ENCODE data around the gene CBFB. TPM values are rescaled to one million over a fixed set of nuclear protein-coding genes. Genes with fewer than 3 reads are reported as not detected.
A peak's percentile ranks its signal among the peaks of the same experiment; 100 is the strongest.

CBFB gene
- total RNA-seq, 1 donor from 2014 or later = 77.1 TPM

DNA sequence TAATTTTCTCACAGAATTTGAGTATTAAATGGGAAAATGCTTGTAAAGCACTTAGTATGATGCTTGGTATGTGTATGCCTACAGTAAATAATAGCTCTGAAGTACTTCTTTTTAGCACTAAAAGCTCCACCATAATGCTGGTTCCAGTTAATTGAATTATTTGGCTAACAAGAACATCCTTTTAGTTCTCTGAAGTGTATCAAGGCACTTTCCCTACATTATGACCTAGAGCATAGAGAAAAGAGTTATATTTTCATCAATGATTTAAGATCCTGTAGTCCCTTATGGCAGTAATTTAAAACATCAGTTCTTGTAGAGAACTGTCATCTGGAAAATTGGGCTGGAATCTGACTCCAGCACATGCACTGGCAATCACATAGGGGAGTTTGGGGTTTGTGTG is 58.9 kb downstream of the CBFB start:
- no peak for DNase-seq (ENCODE audit: extremely low spot score, unreplicated experiment)
- no peak overlapping the region for H3K4me3 Mint-ChIP-seq
- H3K27me3 Mint-ChIP-seq = no peaks in the 10 kb centered on the region
- H3K4me1 Mint-ChIP-seq (ENCODE audit: unreplicated experiment) = peaks cover 24% of the 10 kb centered on the region
- H3K27ac Mint-ChIP-seq = no peak overlapping the region
- TF ChIP-seq, protein P1, sequence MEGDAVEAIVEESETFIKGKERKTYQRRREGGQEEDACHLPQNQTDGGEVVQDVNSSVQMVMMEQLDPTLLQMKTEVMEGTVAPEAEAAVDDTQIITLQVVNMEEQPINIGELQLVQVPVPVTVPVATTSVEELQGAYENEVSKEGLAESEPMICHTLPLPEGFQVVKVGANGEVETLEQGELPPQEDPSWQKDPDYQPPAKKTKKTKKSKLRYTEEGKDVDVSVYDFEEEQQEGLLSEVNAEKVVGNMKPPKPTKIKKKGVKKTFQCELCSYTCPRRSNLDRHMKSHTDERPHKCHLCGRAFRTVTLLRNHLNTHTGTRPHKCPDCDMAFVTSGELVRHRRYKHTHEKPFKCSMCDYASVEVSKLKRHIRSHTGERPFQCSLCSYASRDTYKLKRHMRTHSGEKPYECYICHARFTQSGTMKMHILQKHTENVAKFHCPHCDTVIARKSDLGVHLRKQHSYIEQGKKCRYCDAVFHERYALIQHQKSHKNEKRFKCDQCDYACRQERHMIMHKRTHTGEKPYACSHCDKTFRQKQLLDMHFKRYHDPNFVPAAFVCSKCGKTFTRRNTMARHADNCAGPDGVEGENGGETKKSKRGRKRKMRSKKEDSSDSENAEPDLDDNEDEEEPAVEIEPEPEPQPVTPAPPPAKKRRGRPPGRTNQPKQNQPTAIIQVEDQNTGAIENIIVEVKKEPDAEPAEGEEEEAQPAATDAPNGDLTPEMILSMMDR (conservative IDR thresholded peaks at IDR 0.05) = no peak
- no peaks in the 10 kb centered on the region for H3K36me3 Mint-ChIP-seq
- H3K9me3 Mint-ChIP-seq = no peaks in the 10 kb centered on the region

GRCh38 chr16:67088551-67088950 is 59.6 kb downstream of the CBFB start:
- H3K27ac Mint-ChIP-seq = no peak overlapping the region
- H3K4me3 Mint-ChIP-seq = no peak overlapping the region
- H3K27me3 Mint-ChIP-seq = no peaks in the 10 kb centered on the region
- no peaks in the 10 kb centered on the region for H3K36me3 Mint-ChIP-seq
- DNase-seq (ENCODE audit: extremely low spot score, unreplicated experiment) = no peak
- peaks cover 24% of the 10 kb centered on the region for H3K4me1 Mint-ChIP-seq (ENCODE audit: unreplicated experiment)
- TF ChIP-seq, protein P1 (conservative IDR thresholded peaks at IDR 0.05) = no peak
- H3K9me3 Mint-ChIP-seq = no peaks in the 10 kb centered on the region

GRCh38 chr16:67089101-67089500 is 60.2 kb downstream of the CBFB start:
- TF ChIP-seq, protein P1 (conservative IDR thresholded peaks at IDR 0.05) = no peak
- H3K36me3 Mint-ChIP-seq = no peaks in the 10 kb centered on the region

DNA sequence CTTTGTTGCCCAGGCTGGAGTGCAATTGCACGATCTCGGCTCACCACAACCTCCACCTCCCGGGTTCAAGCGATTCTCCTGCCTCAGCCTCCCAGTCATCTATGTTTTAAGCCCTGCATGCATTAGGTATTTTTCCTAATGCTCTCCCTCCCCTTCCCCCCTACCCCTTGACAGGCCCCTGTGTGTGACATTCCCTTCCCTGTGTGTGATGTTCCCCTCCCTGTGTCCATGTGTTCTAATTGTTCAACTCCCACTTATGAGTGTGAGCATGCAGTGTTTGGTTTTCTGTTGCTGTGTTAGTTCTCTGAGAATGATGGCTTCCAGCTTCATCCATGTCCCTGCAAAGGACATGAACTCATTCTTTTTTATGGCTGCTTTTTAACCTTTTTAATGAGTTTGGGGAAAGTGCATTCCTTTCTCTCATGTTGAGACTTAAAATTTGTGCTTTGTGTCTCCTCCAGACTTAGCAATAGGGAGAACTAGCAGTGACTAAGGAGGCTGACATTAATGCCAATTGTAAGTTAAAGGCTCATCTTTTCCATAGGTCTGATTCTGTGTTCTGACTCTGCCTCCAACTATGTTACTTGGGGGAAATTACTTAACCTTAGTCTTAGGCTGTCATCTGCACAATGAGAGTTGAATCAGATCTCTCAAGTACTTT is 63.1 kb downstream of the CBFB start:
- no peak for DNase-seq (ENCODE audit: extremely low spot score, unreplicated experiment)
- H3K27me3 Mint-ChIP-seq = no peaks in the 10 kb centered on the region
- peaks cover 20% of the 10 kb centered on the region for H3K4me1 Mint-ChIP-seq (ENCODE audit: unreplicated experiment)
- H3K9me3 Mint-ChIP-seq = no peaks in the 10 kb centered on the region
- peak overlapping the region; percentile 46 for H3K27ac Mint-ChIP-seq
- H3K4me3 Mint-ChIP-seq = no peak overlapping the region
- TF ChIP-seq, protein P1 (conservative IDR thresholded peaks at IDR 0.05) = no peak
- no peaks in the 10 kb centered on the region for H3K36me3 Mint-ChIP-seq

More at GRCh38 chr16:67089101-67089500, 60.2 kb downstream of the CBFB start:
- Mint-ChIP-seq H3K27ac (no peak overlapping the region), H3K4me1 (ENCODE audit: unreplicated experiment) (peaks cover 24% of the 10 kb centered on the region), H3K9me3 (no peaks in the 10 kb centered on the region), H3K4me3 (no peak overlapping the region), H3K27me3 (no peaks in the 10 kb centered on the region)
- no peak for DNase-seq (ENCODE audit: extremely low spot score, unreplicated experiment)

GRCh38 chr16:67093098-67093726 is 64.3 kb downstream of the CBFB start:
- Mint-ChIP-seq H3K36me3 (no peaks in the 10 kb centered on the region), H3K4me3 (no peak overlapping the region), H3K4me1 (ENCODE audit: unreplicated experiment) (peaks cover 14% of the 10 kb centered on the region), H3K27ac (peak overlapping the region; percentile 64), H3K9me3 (no peaks in the 10 kb centered on the region), H3K27me3 (no peaks in the 10 kb centered on the region)
- TF ChIP-seq, protein P1 (conservative IDR thresholded peaks at IDR 0.05) = no peak
- no peak for DNase-seq (ENCODE audit: extremely low spot score, unreplicated experiment)

Measured in type B pancreatic cell (in vitro differentiated cells).